Naive thymus-derived CD4-positive, alpha-beta T cell (primary cell): Measurements from ENCODE around the gene TTR. TPM values are rescaled to one million over a fixed set of nuclear protein-coding genes. Genes with fewer than 3 reads are reported as not detected.

ENCODE experiments used
- ATAC-seq: fragments of 150-1000 bp; cut with Tn5 transposase; 2 replicates; pipeline ENCODE4 v1.10.0; 2021; ENCODE audit warnings: mild to moderate bottlenecking, moderate library complexity
- CTCF ChIA-PET: fragments of 350-600 bp; sonication (Branson Sonifier 250); formaldehyde crosslinking; loops from one replicate; lab custom pipeline; 2021; ENCODE audit warnings: antibody characterized with exemption; lab: Charles Lee
- POLR2A ChIA-PET: fragments of 350-600 bp; sonication (Branson Sonifier 250); formaldehyde crosslinking; loops from one replicate; lab custom pipeline; 2021; ENCODE audit warnings: antibody characterized with exemption, inconsistent platforms; lab: Charles Lee
- DNase-seq, 9 donors: peaks; one replicate each; pipeline versions ENCODE4 v3.0.0 to v3.0.0-alpha.2; 2020 to 2022; ENCODE audit warnings: mixed read lengths in 1 of 9
- H3K27ac ChIP-seq: one replicate; pipeline ENCODE4 v1.7.0; 2013; ENCODE audit warnings: mild to moderate bottlenecking, low read depth, low read length, moderate library complexity
- H3K27me3 ChIP-seq, 2 donors: one replicate each; pipeline ENCODE4 v1.7.0; 2013; ENCODE audit warnings: low read length in 2 of 2, mild to moderate bottlenecking in 2 of 2, moderate library complexity in 2 of 2; ENCODE audit not compliant: control insufficient read depth in 2 of 2, insufficient read depth in 2 of 2
- H3K36me3 ChIP-seq, 3 experiments: 1 replicate in 2 of 3; 2 replicates in 1 of 3; pipeline ENCODE4 v1.7.0; 2013; ENCODE audit warnings: low read length in 3 of 3, mild to moderate bottlenecking in 3 of 3, moderate library complexity in 1 of 3; ENCODE audit not compliant: insufficient read depth in 3 of 3, control insufficient read depth in 2 of 3
- H3K4me1 ChIP-seq, 2 donors: one replicate each; pipeline ENCODE4 v1.7.0; 2013; ENCODE audit warnings: low read length in 2 of 2, mild to moderate bottlenecking in 2 of 2, moderate library complexity in 1 of 2; ENCODE audit not compliant: control insufficient read depth in 2 of 2, insufficient read depth in 2 of 2
- H3K4me3 ChIP-seq: 2 replicates; pipeline ENCODE4 v1.7.0; 2013; ENCODE audit warnings: mild to moderate bottlenecking, low read length
- H3K9me3 ChIP-seq, 3 experiments: 1 replicate in 2 of 3; 2 replicates in 1 of 3; pipeline ENCODE4 v1.7.0; 2013; ENCODE audit warnings: low read length in 3 of 3; ENCODE audit not compliant: control insufficient read depth in 2 of 3
- H3K27ac Mint-ChIP-seq, 9 donors: one replicate each; pipeline ENCODE4 v1.8.0; 2020 to 2022; ENCODE audit warnings: mixed read lengths in 9 of 9, mild to moderate bottlenecking in 8 of 9, moderate library complexity in 5 of 9, inconsistent platforms in 2 of 9
- H3K27me3 Mint-ChIP-seq, 5 donors: one replicate each; pipeline ENCODE4 v1.8.0; 2021 to 2022; ENCODE audit warnings: mixed read lengths in 5 of 5, mild to moderate bottlenecking in 1 of 5
- H3K36me3 Mint-ChIP-seq, 5 donors: one replicate each; pipeline ENCODE4 v1.8.0; 2020 to 2022; ENCODE audit warnings: mixed read lengths in 5 of 5, mild to moderate bottlenecking in 3 of 5, inconsistent platforms in 1 of 5
- H3K4me1 Mint-ChIP-seq, 7 donors: one replicate each; pipeline ENCODE4 v1.8.0; 2020 to 2022; ENCODE audit warnings: mixed read lengths in 7 of 7, mild to moderate bottlenecking in 3 of 7, inconsistent platforms in 1 of 7
- H3K4me3 Mint-ChIP-seq, 10 donors: one replicate each; pipeline ENCODE4 v1.8.0; 2020 to 2022; ENCODE audit warnings: mild to moderate bottlenecking in 10 of 10, mixed read lengths in 10 of 10, moderate library complexity in 6 of 10, inconsistent platforms in 2 of 10
- H3K9me3 Mint-ChIP-seq, 11 donors: one replicate each; pipeline ENCODE4 v1.8.0; 2020 to 2022; ENCODE audit warnings: mixed read lengths in 11 of 11, mild to moderate bottlenecking in 4 of 11, inconsistent platforms in 1 of 11, moderate library complexity in 1 of 11
- intact Hi-C, 2 donors: fragments of 100-400 bp; cut with micrococcal nuclease; formaldehyde crosslinking; loops; one replicate each; pipeline ENCODE4 v1.15.1; 2023
- polyA plus RNA-seq, 2 donors: library from polyadenylated mRNA; unstranded; fragments of 300-500 nt; fragmentation: Illumina TruSeq; gene quantifications; one replicate each; pipeline ENCODE4 v1.2.3, GENCODE V29; 2021
- total RNA-seq, 6 experiments: library from RNA in 5 of 6; stranded (reverse) in 5 of 6; gene quantifications; 1 replicate in 5 of 6; 2 replicates in 1 of 6; pipeline ENCODE4 v1.2.3 and lab custom pipeline; 2021 to 2026

Gene TTR
- total and polyA plus RNA-seq, 7 experiments from 2014 or later = not detected

GRCh38 chr18:31586616-31587015 lies 5.1 kb upstream of the TTR start:
- Mint-ChIP-seq H3K4me3 (no peak overlapping the region), H3K27ac (no peak overlapping the region), H3K27me3 (peaks cover 0 to 12% (median 5%) of the 10 kb centered on the region in 5 donors), H3K36me3 (no peaks in the 10 kb centered on the region), H3K9me3 (peaks cover 0 to 7% (median 0%) of the 10 kb centered on the region in 11 donors), H3K4me1 (peaks cover 0 to 2% (median 0%) of the 10 kb centered on the region in 7 donors)
- no peak overlapping the region for H3K27ac ChIP-seq
- no peaks in the 10 kb centered on the region for H3K4me1 ChIP-seq
- CTCF ChIA-PET = no interaction called here
- no peaks in the 10 kb centered on the region for H3K9me3 ChIP-seq
- intact Hi-C loops = no loop called here
- no peak overlapping the region for H3K4me3 ChIP-seq
- POLR2A ChIA-PET = no interaction called here
- H3K36me3 ChIP-seq = no peaks in the 10 kb centered on the region
- no peaks in the 10 kb centered on the region for H3K27me3 ChIP-seq
- ATAC-seq = no peak
- no peak for DNase-seq

GRCh38 chr18:31587529-31587928 lies 4.1 kb upstream of the TTR start:
- Histone ChIP-seq H3K9me3 (no peaks in the 10 kb centered on the region), H3K27me3 (no peaks in the 10 kb centered on the region), H3K4me3 (no peak overlapping the region), H3K4me1 (no peaks in the 10 kb centered on the region), H3K36me3 (no peaks in the 10 kb centered on the region), H3K27ac (no peak overlapping the region)
- Mint-ChIP-seq H3K27me3 (peaks cover 0 to 17% (median 5%) of the 10 kb centered on the region in 5 donors), H3K36me3 (no peaks in the 10 kb centered on the region), H3K4me3 (no peak overlapping the region), H3K27ac (no peak overlapping the region), H3K9me3 (peaks cover 0 to 7% (median 0%) of the 10 kb centered on the region in 11 donors), H3K4me1 (peaks cover 0 to 2% (median 0%) of the 10 kb centered on the region in 7 donors)
- ChIA-PET POLR2A (no interaction called here), CTCF (no interaction called here)
- ATAC-seq (no peak), DNase-seq (no peak)
- intact Hi-C loops = no loop called here

GRCh38 chr18:31590570-31590969 lies 1.1 kb upstream of the TTR start:
- H3K9me3 ChIP-seq = no peaks in the 10 kb centered on the region
- no peaks in the 10 kb centered on the region for H3K36me3 ChIP-seq
- H3K27me3 Mint-ChIP-seq = peaks cover 0 to 17% (median 8%) of the 10 kb centered on the region in 5 donors
- ATAC-seq = no peak
- H3K27me3 ChIP-seq = no peaks in the 10 kb centered on the region
- DNase-seq = no peak
- no peak overlapping the region for H3K4me3 Mint-ChIP-seq
- H3K36me3 Mint-ChIP-seq = no peaks in the 10 kb centered on the region
- no peak overlapping the region for H3K27ac ChIP-seq
- no peak overlapping the region for H3K27ac Mint-ChIP-seq
- intact Hi-C loops = no loop called here
- ChIA-PET CTCF (no interaction called here), POLR2A (no interaction called here)
- peaks cover 0 to 2% (median 0%) of the 10 kb centered on the region in 7 donors for H3K4me1 Mint-ChIP-seq
- peaks cover 0 to 7% (median 0%) of the 10 kb centered on the region in 11 donors for H3K9me3 Mint-ChIP-seq
- no peaks in the 10 kb centered on the region for H3K4me1 ChIP-seq
- no peak overlapping the region for H3K4me3 ChIP-seq

- POLR2A ChIA-PET = no interaction called here
- H3K4me3 ChIP-seq = no peak overlapping the region
- no peaks in the 10 kb centered on the region for H3K36me3 Mint-ChIP-seq
Observed at GRCh38 chr18:31591113-31591512, 564 bp upstream of the TTR start.

GRCh38 chr18:31592506-31593157 lies 955 bp downstream of the TTR start:
- Histone ChIP-seq H3K36me3 (no peaks in the 10 kb centered on the region), H3K4me1 (no peaks in the 10 kb centered on the region), H3K27ac (no peak overlapping the region), H3K27me3 (no peaks in the 10 kb centered on the region), H3K9me3 (no peaks in the 10 kb centered on the region), H3K4me3 (no peak overlapping the region)
- POLR2A ChIA-PET = no interaction called here
- Mint-ChIP-seq H3K9me3 (peaks cover 0 to 7% (median 0%) of the 10 kb centered on the region in 11 donors), H3K27ac (no peak overlapping the region), H3K27me3 (peaks cover 0 to 16% (median 8%) of the 10 kb centered on the region in 5 donors), H3K4me3 (no peak overlapping the region), H3K36me3 (no peaks in the 10 kb centered on the region), H3K4me1 (peaks cover 0 to 2% (median 0%) of the 10 kb centered on the region in 7 donors)
- ATAC-seq (no peak), DNase-seq (no peak)
- intact Hi-C loops = no loop called here
- CTCF ChIA-PET = no interaction called here

More at GRCh38 chr18:31591113-31591512, 564 bp upstream of the TTR start:
- DNase-seq (no peak), ATAC-seq (no peak)
- CTCF ChIA-PET = no interaction called here
- intact Hi-C loops = no loop called here
- Mint-ChIP-seq H3K9me3 (peaks cover 0 to 7% (median 0%) of the 10 kb centered on the region in 11 donors), H3K4me3 (no peak overlapping the region), H3K27me3 (peaks cover 0 to 17% (median 8%) of the 10 kb centered on the region in 5 donors), H3K4me1 (peaks cover 0 to 2% (median 0%) of the 10 kb centered on the region in 7 donors), H3K27ac (no peak overlapping the region)
- Histone ChIP-seq H3K27ac (no peak overlapping the region), H3K27me3 (no peaks in the 10 kb centered on the region), H3K4me1 (no peaks in the 10 kb centered on the region), H3K9me3 (no peaks in the 10 kb centered on the region), H3K36me3 (no peaks in the 10 kb centered on the region)

DNA sequence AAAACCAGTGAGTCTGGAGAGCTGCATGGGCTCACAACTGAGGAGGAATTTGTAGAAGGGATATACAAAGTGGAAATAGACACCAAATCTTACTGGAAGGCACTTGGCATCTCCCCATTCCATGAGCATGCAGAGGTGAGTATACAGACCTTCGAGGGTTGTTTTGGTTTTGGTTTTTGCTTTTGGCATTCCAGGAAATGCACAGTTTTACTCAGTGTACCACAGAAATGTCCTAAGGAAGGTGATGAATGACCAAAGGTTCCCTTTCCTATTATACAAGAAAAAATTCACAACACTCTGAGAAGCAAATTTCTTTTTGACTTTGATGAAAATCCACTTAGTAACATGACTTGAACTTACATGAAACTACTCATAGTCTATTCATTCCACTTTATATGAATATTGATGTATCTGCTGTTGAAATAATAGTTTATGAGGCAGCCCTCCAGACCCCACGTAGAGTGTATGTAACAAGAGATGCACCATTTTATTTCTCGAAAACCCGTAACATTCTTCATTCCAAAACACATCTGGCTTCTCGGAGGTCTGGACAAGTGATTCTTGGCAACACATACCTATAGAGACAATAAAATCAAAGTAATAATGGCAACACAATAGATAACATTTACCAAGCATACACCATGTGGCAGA lies 3.6 kb downstream of the TTR start:
- ATAC-seq (no peak), DNase-seq (no peak)
- Mint-ChIP-seq H3K36me3 (no peaks in the 10 kb centered on the region), H3K4me1 (peaks cover 0 to 2% (median 0%) of the 10 kb centered on the region in 7 donors), H3K9me3 (peaks cover 0 to 4% (median 0%) of the 10 kb centered on the region in 11 donors), H3K27ac (no peak overlapping the region), H3K27me3 (peaks cover 0 to 21% (median 9%) of the 10 kb centered on the region in 5 donors), H3K4me3 (no peak overlapping the region)
- no peaks in the 10 kb centered on the region for H3K27me3 ChIP-seq
- ChIA-PET CTCF (no interaction called here), POLR2A (no interaction called here)
- no peaks in the 10 kb centered on the region for H3K36me3 ChIP-seq
- H3K9me3 ChIP-seq = no peaks in the 10 kb centered on the region
- H3K27ac ChIP-seq = no peak overlapping the region
- H3K4me1 ChIP-seq = no peaks in the 10 kb centered on the region
- no peak overlapping the region for H3K4me3 ChIP-seq
- intact Hi-C loops = no loop called here
